SK-N-SH (cell line): ENCODE measurements around the gene TNFAIP1. TPM values are rescaled to one million over a fixed set of nuclear protein-coding genes. Genes with fewer than 3 reads are reported as not detected.

Experiments used
- CTCF ChIA-PET: fragments of 300-600, 350-600 bp; formaldehyde crosslinking; extraction: SDS; loops from one replicate; lab custom pipeline; 2021; lab: Yijun Ruan, JAX
- POLR2A ChIA-PET: fragments of 350-600 bp; sonication (Branson Sonifier 250); formaldehyde crosslinking; extraction: SDS; loops from one replicate; lab custom pipeline; 2020; ENCODE audit warnings: antibody characterized with exemption, inconsistent platforms; lab: Yijun Ruan, JAX
- DNase-seq: peaks from one replicate; pipeline ENCODE4 v3.0.0; 2012
- H2AFZ ChIP-seq: fragments of 200-600 bp; sonication (generic); 2 replicates; pipeline ENCODE4 v1.8.1; 2016; ENCODE audit warnings: antibody characterized with exemption, mild to moderate bottlenecking, low read depth
- H3F3A ChIP-seq: fragments of 200-600 bp; sonication (generic); replicated peaks from 2 replicates; pipeline ENCODE3; 2016; ENCODE audit warnings: antibody characterized with exemption, mild to moderate bottlenecking; ENCODE audit not compliant: insufficient read depth
- H3K27ac ChIP-seq, 2 experiments: fragments of 200-500 bp in 1 of 2; fragments of 200-600 bp in 1 of 2; sonication (Bioruptor generic) in 1 of 2; sonication (generic), shearing (Covaris generic) in 1 of 2; 2 replicates each; pipeline versions ENCODE4 v1.5.1 to v1.6.1; 2014 to 2016; ENCODE audit warnings: low read depth in 2 of 2, inconsistent platforms in 1 of 2, low read length in 1 of 2, mild to moderate bottlenecking in 1 of 2, mixed read lengths in 1 of 2
- H3K27me3 ChIP-seq: fragments of 200-600 bp; sonication (generic), shearing (Covaris generic); 2 replicates; pipeline ENCODE4 v1.6.1; 2016; ENCODE audit warnings: mixed run types; ENCODE audit not compliant: insufficient read depth
- H3K36me3 ChIP-seq, 2 experiments: fragments of 200-500 bp in 1 of 2; fragments of 200-600 bp in 1 of 2; sonication (Bioruptor generic) in 1 of 2; sonication (generic) in 1 of 2; replicated peaks in 1 of 2; 2 replicates each; pipeline versions ENCODE3 to v1.5.1; 2014 to 2016; ENCODE audit warnings: low read length in 1 of 2, mild to moderate bottlenecking in 1 of 2; ENCODE audit not compliant: insufficient read depth in 2 of 2, control insufficient read depth in 1 of 2
- H3K4me1 ChIP-seq, 2 experiments: fragments of 200-500 bp in 1 of 2; fragments of 200-600 bp in 1 of 2; sonication (Bioruptor generic) in 1 of 2; sonication (generic), shearing (Covaris generic) in 1 of 2; 2 replicates each; pipeline versions ENCODE4 v1.5.1 to v1.6.1; 2014 to 2016; ENCODE audit warnings: low read depth in 1 of 2, low read length in 1 of 2, mixed run types in 1 of 2; ENCODE audit not compliant: insufficient read depth in 2 of 2, control insufficient read depth in 1 of 2
- H3K4me2 ChIP-seq: fragments of 200-600 bp; sonication (generic), shearing (Covaris generic); 2 replicates; pipeline ENCODE4 v1.6.1; 2017; ENCODE audit warnings: mixed run types
- H3K4me3 ChIP-seq, 2 experiments: fragments of 200-500 bp in 1 of 2; fragments of 200-600 bp in 1 of 2; sonication (Bioruptor generic) in 1 of 2; sonication (generic), shearing (Covaris generic) in 1 of 2; 2 replicates each; pipeline versions ENCODE4 v1.5.1 to v1.8.1; 2014 to 2016; ENCODE audit warnings: low read depth in 2 of 2, inconsistent platforms in 1 of 2, low read length in 1 of 2, mild to moderate bottlenecking in 1 of 2, mixed read lengths in 1 of 2, moderate library complexity in 1 of 2
- H3K79me2 ChIP-seq: fragments of 200-600 bp; sonication (generic); 2 replicates; pipeline ENCODE4 v1.8.1; 2017; ENCODE audit warnings: mild to moderate bottlenecking; ENCODE audit not compliant: insufficient read depth
- H3K9ac ChIP-seq: fragments of 200-600 bp; sonication (generic); 2 replicates; pipeline ENCODE4 v1.6.1; 2017; ENCODE audit warnings: mixed run types
- H3K9me2 ChIP-seq: fragments of 200-600 bp; sonication (generic); 2 replicates; pipeline ENCODE4 v1.6.1; 2017; ENCODE audit warnings: mixed run types
- H3K9me3 ChIP-seq: fragments of 200-600 bp; sonication (generic); 2 replicates; pipeline ENCODE4 v1.6.1; 2017; ENCODE audit warnings: mixed run types, mild to moderate bottlenecking, moderate library complexity
- H4K20me1 ChIP-seq: fragments of 200-600 bp; sonication (generic); 2 replicates; pipeline ENCODE4 v1.6.1; 2017; ENCODE audit warnings: mild to moderate bottlenecking, mixed run types; ENCODE audit not compliant: insufficient read depth
- EZH2phosphoT487 ChIP-seq: fragments of 200-600 bp; sonication (generic); IDR thresholded peaks from 2 replicates; pipeline ENCODE4 v1.6.1; 2017; ENCODE audit warnings: low read depth, mixed run types, mild to moderate bottlenecking, antibody characterized with exemption, moderate library complexity, borderline replicate concordance
- FOXJ3 ChIP-seq: sonication (generic); formaldehyde crosslinking; IDR thresholded peaks from 2 replicates; pipeline ENCODE4 v1.5.1; 2020; ENCODE audit warnings: mild to moderate bottlenecking, missing genetic modification reagents
- FOXM1 ChIP-seq: IDR thresholded peaks from 2 replicates; pipeline ENCODE4 v1.4.0; 2012; ENCODE audit warnings: low read depth, mild to moderate bottlenecking
- GATA2 ChIP-seq: sonication (generic); formaldehyde crosslinking; IDR thresholded peaks from 2 replicates; pipeline ENCODE4 v1.5.0; 2020; ENCODE audit warnings: mild to moderate bottlenecking, missing genetic modification reagents
- IRF3 ChIP-seq: fragments of 150-350 bp; IDR thresholded peaks from 2 replicates; pipeline ENCODE4 v1.6.1; 2016; ENCODE audit warnings: mild to moderate bottlenecking, low read depth, low read length
- NFIC ChIP-seq: IDR thresholded peaks from 2 replicates; pipeline ENCODE4 v1.4.0; 2012; ENCODE audit warnings: borderline replicate concordance
- RCOR1 ChIP-seq: fragments of 150-350 bp; IDR thresholded peaks from 2 replicates; pipeline ENCODE4 v1.6.1; 2017; ENCODE audit warnings: antibody characterized with exemption, low read length
- RFX5 ChIP-seq: IDR thresholded peaks from 2 replicates; pipeline ENCODE4 v1.6.1; 2012; ENCODE audit warnings: mild to moderate bottlenecking, improper control_type of control experiment, low read length
- SMC3 ChIP-seq: IDR thresholded peaks from 2 replicates; pipeline ENCODE4 v1.6.1; 2012; ENCODE audit warnings: low read depth, low read length, improper control_type of control experiment
- TEAD4 ChIP-seq: IDR thresholded peaks from 2 replicates; pipeline ENCODE4 v1.4.0; 2012; ENCODE audit warnings: mild to moderate bottlenecking, borderline replicate concordance; ENCODE audit not compliant: insufficient read depth
- USF1 ChIP-seq: IDR thresholded peaks from 2 replicates; pipeline ENCODE4 v1.4.0; 2012; ENCODE audit warnings: low read depth, borderline replicate concordance
- YY1 ChIP-seq: IDR thresholded peaks from 2 replicates; pipeline ENCODE4 v1.4.0; 2012; ENCODE audit warnings: low read depth, mild to moderate bottlenecking
- ZBTB33 ChIP-seq: IDR thresholded peaks from 2 replicates; pipeline ENCODE4 v1.4.0; 2012; ENCODE audit warnings: low read depth, borderline replicate concordance
- WGBS: methylation state at CpG from one replicate; pipeline ENCODE4 v1.1.6; 2017; ENCODE audit warnings: low lambda C conversion rate; 5-methylcytosine and 5-hydroxymethylcytosine counted together
- polyA plus RNA-seq, 3 experiments: library from polyadenylated mRNA; depleted of rRNA; stranded (reverse); fragments of >200 nt; gene quantifications; 2 replicates each; pipeline ENCODE4 v1.2.3, GENCODE V29; 2012

Gene TNFAIP1
- polyA plus RNA-seq, 1 of the 3 experiments (the other 2 are of a cell fraction): 52.0 TPM

GRCh38 chr17:28334666-28335200, 828 bp upstream of the TNFAIP1 start:
- CTCF ChIA-PET: interaction anchor here (1.1 to 3.8 kb wide), 8 partner anchors 9 to 578 kb away, joined by 3 to 19 read pairs (median 4); partner anchors contain the start of genes LYRM9 and POLDIP2
- POLR2A ChIA-PET: interaction anchor here (0.9 to 2.3 kb wide), 5 partner anchors 10 to 23 kb away, joined by 3 to 25 read pairs (median 10); partner anchors contain the start of genes POLDIP2 and TMEM97

More at GRCh38 chr17:28334666-28335200, 828 bp upstream of the TNFAIP1 start:
- peaks cover 19% of the 10 kb centered on the region for H3F3A ChIP-seq
- H3K9me3 ChIP-seq: no peaks in the 10 kb centered on the region
- TF ChIP-seq FOXM1: no peak
- TF ChIP-seq IRF3: no peak
- TF ChIP-seq ZBTB33: no peak
- no peak for TF ChIP-seq RCOR1
- TF ChIP-seq GATA2: no peak
- TF ChIP-seq SMC3: no peak
- no peak for TF ChIP-seq FOXJ3 (CRISPR knock-in tag)
- no peak for TF ChIP-seq EZH2phosphoT487
- no peak for TF ChIP-seq TEAD4
- no peak for TF ChIP-seq RFX5
- no peak for TF ChIP-seq USF1
- TF ChIP-seq NFIC: no peak
- no peak for TF ChIP-seq YY1
- peak overlapping the region; percentile 53 to 85; a peak in 3 of 4 replicates for H3K27ac ChIP-seq
- H3K36me3 ChIP-seq: peaks cover 9 to 27% of the 10 kb centered on the region in 2 experiments
- no peak for DNase-seq
- peak overlapping the region; percentile 87 for H3K4me2 ChIP-seq
- H2AFZ ChIP-seq: peak overlapping the region; percentile 57; the same call in 1 of the 2 replicates
- peaks cover 11 to 21% of the 10 kb centered on the region in 2 experiments; a peak in 3 of 4 replicates for H3K4me1 ChIP-seq
- H3K79me2 ChIP-seq: peaks cover 82% of the 10 kb centered on the region
- peak overlapping the region; percentile 78 to 91 for H3K4me3 ChIP-seq
- H3K9ac ChIP-seq: peak overlapping the region; percentile 82
- H3K9me2 ChIP-seq: no peaks in the 10 kb centered on the region
- WGBS: 4% methylated on average over 13 of the region's 18 CpGs
- peaks cover 30% of the 10 kb centered on the region; the same call in 1 of the 2 replicates for H4K20me1 ChIP-seq
- H3K27me3 ChIP-seq: no peaks in the 10 kb centered on the region
